Raji (cell line): Measurements from ENCODE around the gene TRPM1.

Source experiments
- POLR2A ChIP-seq: IDR thresholded peaks from 2 replicates; pipeline ENCODE4 v1.6.1; 2011; ENCODE audit warnings: low read depth, low read length, control low read depth; ENCODE audit not compliant: insufficient read depth

TRPM1 gene

DNA sequence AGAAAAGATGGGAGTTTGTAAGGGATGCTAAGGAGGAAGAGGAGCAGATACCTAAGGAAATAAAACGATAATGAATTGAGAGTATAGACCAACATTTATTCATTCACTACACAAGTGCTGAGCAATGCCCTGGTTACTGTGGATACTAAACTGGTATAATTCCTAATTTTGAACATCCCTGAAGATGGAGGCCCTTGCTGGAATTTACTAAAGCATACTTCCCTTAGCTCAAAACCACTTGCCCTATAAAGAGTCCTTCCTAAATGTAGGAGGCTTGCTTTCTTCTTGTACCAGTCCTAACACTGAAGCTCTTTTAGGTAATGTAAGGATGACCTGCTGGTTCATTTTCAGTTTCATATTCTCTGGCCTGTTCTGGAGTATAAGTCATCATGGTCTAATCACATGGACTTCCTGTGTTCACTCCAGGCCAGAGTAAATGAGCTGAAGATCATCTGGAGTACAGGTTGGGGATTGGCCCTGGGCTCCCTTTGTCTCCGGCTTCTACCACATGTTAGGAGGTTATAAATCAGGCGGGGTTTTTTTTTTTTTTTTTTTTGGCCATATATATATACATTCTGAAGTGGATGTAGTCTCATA lies 70.0 kb downstream of the TRPM1 start:
- TF ChIP-seq POLR2A = no peak

DNA sequence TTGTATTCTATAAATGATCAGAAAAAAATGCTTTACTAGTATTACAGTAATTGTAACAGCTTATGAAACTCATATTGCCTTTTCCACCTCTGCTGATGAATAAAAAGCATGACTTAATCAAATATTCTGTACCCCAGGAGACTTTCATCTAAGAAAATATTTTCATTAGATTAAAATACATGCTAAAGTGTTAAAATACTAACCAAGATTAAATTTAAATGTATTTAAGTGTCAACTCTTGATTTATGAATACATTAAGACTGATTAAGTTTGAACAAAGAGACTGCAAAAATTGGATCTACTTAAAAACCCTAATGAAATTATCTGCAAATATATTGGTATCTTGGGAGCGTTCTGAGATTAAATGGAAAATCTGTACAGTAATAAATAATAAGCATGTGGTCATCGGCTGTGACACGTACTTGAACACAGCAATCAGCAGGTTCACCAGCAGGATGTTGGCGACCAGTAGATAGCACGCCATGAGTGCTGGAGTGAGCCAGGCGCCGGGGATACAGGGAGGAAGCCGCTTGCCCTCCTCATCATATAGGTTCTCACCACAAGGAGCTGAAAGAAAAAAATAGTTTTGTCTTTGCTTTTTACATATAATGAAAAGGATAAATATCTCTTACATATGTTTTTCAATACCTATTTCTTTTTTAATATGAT lies 73.5 kb downstream of the TRPM1 start:
- TF ChIP-seq POLR2A = no peak

DNA sequence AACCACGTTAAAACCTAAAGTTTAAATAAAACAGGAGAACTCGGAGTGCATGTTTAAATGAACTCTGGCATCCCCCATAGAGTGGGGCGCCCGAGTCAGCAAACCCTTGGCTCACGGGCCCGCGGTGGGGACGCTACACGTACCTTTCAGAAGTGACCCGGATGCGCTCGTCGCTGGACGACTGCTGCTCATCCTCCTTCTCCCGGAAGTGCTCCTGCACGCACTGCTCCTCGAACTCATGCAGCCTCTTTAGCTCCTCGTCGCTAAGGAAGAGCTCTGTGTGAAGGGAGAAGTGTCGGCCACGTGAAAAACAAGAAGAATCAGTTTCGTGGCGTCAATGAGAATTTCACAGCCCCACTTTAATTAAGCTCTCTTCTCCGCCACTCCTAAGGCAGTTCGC lies 75.5 kb downstream of the TRPM1 start:
- TF ChIP-seq POLR2A = no peak

DNA sequence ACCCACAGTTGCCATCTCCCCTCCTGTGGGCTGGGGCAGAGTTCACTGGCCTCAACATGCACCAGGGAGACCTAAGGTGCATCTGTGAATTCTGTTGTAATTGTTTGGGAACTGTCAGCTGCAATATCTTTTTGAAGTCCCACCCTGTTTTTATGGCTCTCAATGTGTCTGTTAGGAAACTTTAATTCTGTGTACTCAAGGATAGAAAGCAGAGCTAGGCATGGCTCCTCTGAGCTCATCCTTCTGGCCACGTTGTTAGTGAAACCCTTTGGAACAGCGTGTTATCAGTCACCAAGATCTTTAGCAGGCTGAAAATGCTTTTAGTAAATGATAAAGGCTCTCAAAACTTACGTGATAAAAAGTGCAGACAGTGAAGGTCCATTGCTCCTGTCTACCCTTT lies 76.5 kb downstream of the TRPM1 start:
- TF ChIP-seq POLR2A = no peak

DNA sequence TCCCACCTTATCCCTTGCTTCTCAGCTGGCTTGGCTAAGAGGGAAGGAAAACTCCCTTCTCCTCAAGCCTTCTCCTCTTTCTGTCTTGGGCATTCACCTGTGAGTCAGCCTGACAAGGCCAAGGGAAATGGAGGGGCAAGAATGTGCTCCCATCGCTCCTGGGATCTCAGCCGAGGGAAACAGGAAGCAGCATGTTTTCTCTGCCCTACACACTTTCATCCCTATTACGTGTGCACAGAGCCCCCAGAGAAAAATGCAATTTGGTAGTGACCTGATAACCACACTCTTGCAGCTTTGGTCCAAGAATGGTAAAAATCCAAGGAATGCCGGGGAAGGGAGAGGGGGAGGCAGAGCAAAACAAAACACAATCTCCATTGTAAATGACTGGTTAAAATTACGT lies 77.2 kb downstream of the TRPM1 start:
- TF ChIP-seq POLR2A = no peak

DNA sequence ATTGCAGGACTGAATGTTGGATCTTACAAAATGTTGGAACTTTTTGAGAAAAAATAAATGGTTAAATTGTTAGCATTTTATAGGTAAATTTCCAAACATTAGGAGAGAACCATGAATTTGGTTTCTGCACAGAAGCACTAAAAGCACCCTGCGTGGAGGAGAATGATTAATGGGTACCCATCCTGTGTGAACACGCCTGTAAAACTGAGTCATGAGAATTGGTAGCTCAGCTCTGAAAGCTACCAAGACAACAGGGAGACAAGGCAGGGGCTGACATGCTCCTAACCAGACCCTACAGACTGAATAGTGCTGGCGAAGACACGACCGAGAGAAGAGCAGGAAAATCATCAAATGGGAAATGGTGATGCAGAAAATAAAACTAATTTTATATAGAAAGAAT lies 77.7 kb downstream of the TRPM1 start:
- no peak for TF ChIP-seq POLR2A

DNA sequence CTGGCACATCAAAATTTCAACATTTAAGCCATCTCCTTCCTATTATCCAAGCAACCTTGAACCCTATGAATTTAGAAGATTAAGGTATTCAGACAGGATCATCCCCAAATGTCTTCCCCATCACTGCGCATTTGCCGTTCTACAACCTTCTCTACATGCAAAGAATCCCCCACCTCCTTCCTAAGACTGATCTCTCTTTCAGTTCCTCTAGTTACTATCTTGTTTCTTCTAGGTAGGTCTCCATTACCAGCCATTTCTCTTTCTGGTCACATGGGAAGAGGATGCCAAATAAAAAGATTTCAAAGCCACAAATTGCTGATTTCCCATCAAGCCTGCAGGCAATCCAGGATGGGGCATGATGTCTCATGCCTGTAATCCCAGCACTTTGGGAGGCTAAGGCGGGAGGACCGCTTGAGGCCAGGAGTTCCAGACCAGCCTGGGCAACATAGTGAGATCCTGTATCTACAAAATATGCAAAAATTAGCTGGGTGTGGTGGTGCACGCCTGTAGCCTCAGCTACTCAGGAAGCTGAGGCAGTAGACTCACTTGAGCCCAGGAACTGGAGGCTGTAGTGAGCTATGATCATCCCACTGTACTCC lies 80.4 kb downstream of the TRPM1 start:
- no peak for TF ChIP-seq POLR2A

DNA sequence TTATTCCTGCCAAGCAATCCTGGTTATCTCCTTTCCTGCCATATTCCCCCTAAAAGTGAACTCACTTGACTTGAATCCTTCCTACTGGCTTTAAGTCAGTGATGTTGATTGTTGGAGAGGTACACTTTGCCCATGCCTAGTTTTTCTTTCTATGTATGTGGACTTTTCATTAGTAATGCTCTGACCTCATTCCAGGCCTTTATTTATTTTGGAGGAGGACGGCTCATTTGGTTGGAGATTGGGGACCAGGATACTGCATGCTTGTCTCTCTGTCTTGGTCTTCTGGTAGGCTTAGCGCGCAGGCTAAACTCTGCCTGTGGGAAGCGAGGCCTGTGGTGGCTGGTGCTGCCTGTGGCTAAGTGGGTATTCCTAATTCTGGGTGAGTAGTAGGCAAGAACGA lies 81.0 kb downstream of the TRPM1 start:
- TF ChIP-seq POLR2A = no peak

DNA sequence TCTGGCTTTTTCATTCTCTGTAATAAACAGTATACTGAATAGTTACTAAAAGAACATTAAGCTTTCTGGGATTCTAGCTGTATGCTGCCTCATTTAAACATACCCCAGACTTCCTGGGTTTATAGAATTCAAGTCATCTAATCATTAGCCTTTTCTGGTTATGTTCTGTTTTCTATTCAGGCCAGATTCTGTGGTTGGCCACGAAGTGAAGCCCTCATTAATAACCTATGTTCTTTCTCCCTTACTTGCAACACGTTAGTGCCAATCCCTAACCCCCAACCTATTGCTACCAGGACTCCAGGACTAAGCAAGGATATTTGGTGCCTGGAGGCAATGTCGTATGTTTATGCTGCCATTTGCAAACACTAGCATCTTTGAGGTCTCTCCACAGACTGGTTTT lies 81.5 kb downstream of the TRPM1 start:
- no peak for TF ChIP-seq POLR2A

DNA sequence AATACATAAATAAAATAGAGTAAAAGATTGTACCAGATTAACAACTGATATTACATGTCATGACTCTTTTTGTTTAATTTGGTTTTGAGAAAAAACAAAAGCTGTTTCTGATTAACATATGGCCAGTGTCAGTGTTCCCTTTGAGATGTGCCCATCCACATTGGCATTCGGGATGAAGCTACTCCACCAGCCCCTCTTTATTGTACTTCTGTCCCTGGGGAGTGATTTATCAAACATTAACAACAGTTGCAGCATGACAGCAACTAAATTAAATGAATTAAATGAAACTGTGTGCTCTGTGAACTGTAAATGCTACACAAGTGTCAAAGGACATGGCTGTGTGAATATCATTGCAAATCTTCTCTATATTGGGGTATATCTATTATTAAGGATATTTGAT lies 84.2 kb downstream of the TRPM1 start:
- no peak for TF ChIP-seq POLR2A

DNA sequence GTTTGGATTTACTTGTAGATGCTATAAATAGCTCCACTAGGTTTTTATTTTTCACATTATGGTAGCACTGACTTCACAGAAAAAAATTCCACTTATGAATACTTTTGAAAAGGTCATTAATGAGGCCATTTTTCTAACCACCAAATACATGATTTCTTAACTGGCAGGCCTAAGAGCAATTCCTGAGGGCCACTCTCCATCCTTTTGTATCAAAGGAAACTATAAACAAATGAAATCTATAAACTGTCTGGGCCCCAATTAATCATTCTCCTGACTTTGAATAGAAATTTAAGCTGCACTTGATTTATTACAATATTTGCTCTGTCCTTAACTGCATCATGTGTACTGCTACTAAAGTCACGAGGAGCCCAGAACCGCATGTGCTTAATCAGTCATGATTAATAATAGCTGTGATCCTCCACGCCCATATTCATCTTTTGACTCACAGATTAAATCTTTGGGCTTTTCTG lies 85.0 kb downstream of the TRPM1 start:
- no peak for TF ChIP-seq POLR2A

DNA sequence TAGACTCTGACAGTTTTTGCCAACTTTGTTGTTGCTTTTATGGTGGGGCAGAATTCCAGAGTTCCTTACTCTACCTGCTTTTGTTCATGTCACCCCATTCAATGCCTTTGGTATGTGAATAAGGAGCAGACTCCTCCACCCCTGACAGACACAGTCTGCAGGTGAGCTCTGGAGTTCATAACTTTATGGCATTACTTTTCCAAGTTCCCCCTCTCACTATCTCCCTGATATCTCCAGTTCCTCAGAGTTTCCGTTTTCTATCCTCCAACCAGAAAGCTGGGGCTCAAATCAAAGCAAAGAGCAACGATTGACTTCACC lies 87.0 kb downstream of the TRPM1 start:
- TF ChIP-seq POLR2A = no peak

DNA sequence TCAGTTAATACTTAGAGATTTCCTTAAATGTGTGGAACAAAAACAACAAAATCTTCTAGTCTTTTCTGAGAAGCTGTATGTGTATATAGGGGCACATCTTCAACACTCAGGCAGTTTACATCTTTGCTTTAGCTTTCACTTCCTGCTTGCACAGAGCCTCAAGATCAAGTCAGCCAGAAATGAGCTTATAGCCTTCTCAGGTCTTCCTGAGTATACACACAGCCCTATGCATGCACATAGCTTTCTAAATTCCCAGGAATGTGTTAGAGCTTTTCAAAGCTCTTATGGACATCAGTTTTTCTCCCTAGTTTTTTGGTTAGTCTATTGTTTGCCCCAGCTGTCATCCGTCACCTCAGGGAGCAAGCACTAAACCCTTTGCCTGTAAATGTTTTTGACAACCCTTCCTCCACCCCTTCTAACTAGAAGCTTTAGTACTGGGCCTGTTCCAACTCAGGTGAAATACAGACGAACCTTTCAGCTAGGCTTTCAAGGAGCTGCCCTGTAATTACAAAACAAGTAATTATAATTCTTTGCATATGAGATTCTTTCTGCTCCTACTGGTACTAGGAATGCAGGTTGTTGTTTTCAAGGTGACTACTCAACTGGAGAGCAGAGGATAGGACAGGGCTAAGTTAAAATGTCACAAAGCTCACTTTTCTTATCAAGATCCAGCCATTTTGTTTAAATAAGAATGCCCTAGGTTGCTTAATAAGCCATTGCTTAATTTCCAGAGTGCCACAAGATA lies 87.5 kb downstream of the TRPM1 start:
- no peak for TF ChIP-seq POLR2A

DNA sequence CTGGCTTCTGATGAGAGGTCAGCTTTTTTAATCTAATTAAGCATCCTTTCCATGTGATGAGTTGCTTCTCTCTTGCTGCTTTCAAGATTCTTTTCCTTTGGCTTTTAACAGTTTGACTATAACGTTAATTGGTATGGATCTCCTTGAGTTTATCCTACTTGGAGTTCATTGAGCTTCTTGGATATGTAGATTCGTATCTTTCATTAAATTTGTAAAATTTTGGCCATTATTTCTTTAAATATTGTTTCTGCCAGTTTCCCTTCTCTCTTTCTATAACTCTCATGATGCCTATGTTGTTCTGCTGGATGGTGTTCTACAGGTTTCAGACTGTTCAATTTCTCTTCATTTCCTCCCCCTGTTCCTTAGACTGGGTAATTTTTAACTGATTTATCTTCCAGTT lies 89.1 kb downstream of the TRPM1 start:
- no peak for TF ChIP-seq POLR2A

DNA sequence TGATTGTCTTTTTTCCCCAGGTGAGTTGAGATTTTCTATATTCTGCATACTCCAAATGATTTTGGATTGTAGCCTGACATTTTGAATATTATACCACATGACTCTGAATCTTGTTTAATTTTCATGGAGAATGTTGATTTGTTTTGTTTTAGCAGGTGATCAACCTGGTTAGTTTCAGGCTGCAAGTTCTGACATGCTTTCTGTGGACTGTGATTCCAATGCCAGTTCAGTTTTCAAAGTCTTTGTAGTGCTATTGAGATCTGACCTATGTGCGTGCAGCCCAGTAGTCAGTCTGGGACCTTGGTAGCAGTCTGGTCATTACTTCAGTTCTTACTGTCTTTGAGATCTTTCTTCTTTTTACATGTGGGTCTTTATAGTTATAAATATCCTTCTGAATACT lies 91.5 kb downstream of the TRPM1 start:
- TF ChIP-seq POLR2A = no peak

DNA sequence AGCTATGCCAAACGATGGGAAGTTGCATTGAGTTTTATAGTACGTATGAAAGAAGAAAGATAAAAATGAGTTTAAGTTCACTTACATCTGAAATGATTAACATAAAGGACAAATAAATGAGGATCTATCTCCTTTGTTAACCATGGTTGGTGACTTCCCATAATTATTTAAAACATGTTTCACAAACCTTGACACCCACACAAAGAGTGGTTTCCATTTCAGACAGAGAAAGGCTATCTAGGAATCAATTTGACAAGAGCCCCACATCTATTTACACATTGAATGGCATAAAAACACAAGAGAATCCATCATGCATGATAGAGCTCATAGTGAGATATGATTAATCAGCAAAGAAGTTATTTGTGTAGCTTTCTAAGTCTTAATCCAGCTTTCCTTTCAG lies 95.9 kb downstream of the TRPM1 start:
- no peak for TF ChIP-seq POLR2A
